B cell (primary cell): ENCODE results near the gene NT5DC4. TPM values are rescaled to one million over a fixed set of nuclear protein-coding genes. Genes with fewer than 3 reads are reported as not detected.

Source experiments
- ATAC-seq: fragments of 200-7000 bp; cut with Tn5 transposase; one replicate; pipeline ENCODE4 v1.10.0; 2021; ENCODE audit warnings: low read depth, mild to moderate bottlenecking, moderate number of reproducible peaks, moderate library complexity
- CTCF ChIA-PET: fragments of 350-600 bp; sonication (Branson Sonifier 250); formaldehyde crosslinking; loops from one replicate; lab custom pipeline; 2021; ENCODE audit warnings: antibody characterized with exemption, inconsistent platforms; lab: Charles Lee
- POLR2A ChIA-PET: fragments of 350-600 bp; sonication (Branson Sonifier 250); formaldehyde crosslinking; loops from one replicate; lab custom pipeline; 2021; ENCODE audit warnings: antibody characterized with exemption; lab: Charles Lee
- DNase-seq: peaks from one replicate; pipeline ENCODE4 v3.0.0; 2013
- H2AFZ ChIP-seq: 2 replicates; pipeline ENCODE4 v1.6.1; 2012; ENCODE audit warnings: mild to moderate bottlenecking, low read depth, low read length; ENCODE audit not compliant: insufficient read depth, poor library complexity, severe bottlenecking
- H3K27ac ChIP-seq, 2 donors: 1 replicate in 1 of 2; 2 replicates in 1 of 2; pipeline ENCODE4 v1.5.1; 2012 to 2013; ENCODE audit warnings: low read length in 2 of 2, mild to moderate bottlenecking in 2 of 2, moderate library complexity in 1 of 2
- H3K27me3 ChIP-seq, 4 experiments: fragments of 200-600 bp in 1 of 4; sonication (generic) in 1 of 4; replicated peaks in 1 of 4; 1 replicate in 2 of 4; 2 replicates in 2 of 4; pipeline versions ENCODE4 v1.6.1 to v1.7.0; 2013 to 2016; ENCODE audit warnings: low read length in 3 of 4, mild to moderate bottlenecking in 2 of 4, mixed read lengths in 1 of 4, moderate library complexity in 1 of 4; ENCODE audit not compliant: insufficient read depth in 4 of 4, control insufficient read depth in 3 of 4; ENCODE audit errors: control extremely low read depth in 1 of 4
- H3K36me3 ChIP-seq, 2 experiments: replicated peaks in 1 of 2; 1 replicate in 1 of 2; 2 replicates in 1 of 2; pipeline versions ENCODE4 v1.6.1 to v1.7.1; 2013; ENCODE audit warnings: low read length in 1 of 2; ENCODE audit not compliant: insufficient read depth in 2 of 2, control insufficient read depth in 1 of 2; ENCODE audit errors: control extremely low read depth in 1 of 2, extremely low read depth in 1 of 2
- H3K4me1 ChIP-seq, 2 donors: fragments of 200-600 bp in 1 of 2; sonication (generic) in 1 of 2; 1 replicate in 1 of 2; 2 replicates in 1 of 2; pipeline versions ENCODE4 v1.5.1 to v1.6.1; 2013 to 2017; ENCODE audit warnings: low read length in 2 of 2; ENCODE audit not compliant: control insufficient read depth in 2 of 2, insufficient read depth in 2 of 2
- H3K4me2 ChIP-seq: replicated peaks from 2 replicates; pipeline ENCODE3; 2012; ENCODE audit warnings: mild to moderate bottlenecking, low read depth, low read length; ENCODE audit not compliant: poor library complexity, severe bottlenecking
- H3K4me3 ChIP-seq, 5 experiments: fragments of 200-600 bp in 1 of 5; sonication (generic) in 1 of 5; 1 replicate in 3 of 5; 2 replicates in 2 of 5; pipeline versions ENCODE4 v1.5.1 to v1.7.0; 2011 to 2016; ENCODE audit warnings: low read length in 4 of 5, mild to moderate bottlenecking in 4 of 5, low read depth in 2 of 5, control low read depth in 1 of 5, moderate library complexity in 1 of 5; ENCODE audit not compliant: insufficient read depth in 1 of 5; ENCODE audit errors: control extremely low read depth in 1 of 5, extremely low read depth in 1 of 5
- H3K79me2 ChIP-seq: fragments of 200-600 bp; sonication (generic); one replicate; pipeline ENCODE4 v1.6.0; 2016; ENCODE audit warnings: low read length; ENCODE audit not compliant: control insufficient read depth, insufficient read depth
- H3K9ac ChIP-seq: fragments of 200-600 bp; sonication (generic); 2 replicates; pipeline ENCODE4 v1.6.1; 2017; ENCODE audit warnings: mild to moderate bottlenecking, low read length, moderate library complexity
- H3K9me3 ChIP-seq, 3 donors: one replicate each; pipeline versions ENCODE4 v1.6.1 to v1.7.1; 2013; ENCODE audit warnings: low read length in 2 of 3; ENCODE audit not compliant: control insufficient read depth in 2 of 3, insufficient read depth in 1 of 3; ENCODE audit errors: control extremely low read depth in 1 of 3
- H4K20me1 ChIP-seq: 2 replicates; pipeline ENCODE4 v1.6.0; 2012; ENCODE audit warnings: mild to moderate bottlenecking, low read length; ENCODE audit not compliant: insufficient read depth, control insufficient read depth, poor library complexity, severe bottlenecking
- H3K27ac Mint-ChIP-seq: one replicate; pipeline ENCODE4 v1.8.0; 2021; ENCODE audit warnings: mixed read lengths
- H3K27me3 Mint-ChIP-seq: one replicate; pipeline ENCODE4 v1.8.0; 2021; ENCODE audit warnings: mixed read lengths
- H3K4me1 Mint-ChIP-seq: one replicate; pipeline ENCODE4 v1.8.0; 2021; ENCODE audit warnings: mixed read lengths
- H3K4me3 Mint-ChIP-seq: one replicate; pipeline ENCODE4 v1.8.0; 2021; ENCODE audit warnings: mixed read lengths
- H3K9me3 Mint-ChIP-seq: one replicate; pipeline ENCODE4 v1.8.0; 2022; ENCODE audit warnings: mixed read lengths; ENCODE audit not compliant: insufficient read depth
- CTCF ChIP-seq: fragments of 200-600 bp; IDR thresholded peaks from one replicate; pipeline ENCODE4 v1.8.0; 2022; ENCODE audit warnings: antibody characterized with exemption, mild to moderate bottlenecking
- EZH2 ChIP-seq: IDR thresholded peaks from 2 replicates; pipeline ENCODE4 v1.6.1; 2012; ENCODE audit warnings: borderline replicate concordance, low read depth, mild to moderate bottlenecking, moderate library complexity, low read length; ENCODE audit not compliant: insufficient read depth, poor library complexity, severe bottlenecking
- WGBS: methylation state at CpG from one replicate; pipeline ENCODE4 v1.1.5; 2013; ENCODE audit warnings: missing lambda C conversion rate; ENCODE audit not compliant: insufficient coverage; 5-methylcytosine and 5-hydroxymethylcytosine counted together
- intact Hi-C: fragments of 100-400 bp; cut with micrococcal nuclease; formaldehyde crosslinking; loops from one replicate; pipeline ENCODE4 v1.10.0; 2022
- polyA plus RNA-seq: library from polyadenylated mRNA; depleted of rRNA; stranded (reverse); fragments of >200 nt; gene quantifications from 2 replicates; pipeline ENCODE4 v1.2.3, GENCODE V29; 2012
- total RNA-seq, 2 donors: library from RNA; stranded (reverse); fragments of 120-200 nt in 1 of 2; gene quantifications; 1 replicate in 1 of 2; 2 replicates in 1 of 2; pipeline versions ENCODE4 v1.2.3 to v1.2.4, GENCODE V29; 2013 to 2022

NT5DC4 gene
- total and polyA plus RNA-seq, 2 donors (not counting 1 experiment from before 2014, with no cell fraction given): 2.0 TPM; not detected in 1

GRCh38 chr2:112784199-112785189, 63.7 kb downstream of the NT5DC4 start, which contains the start of gene IL1A:
Gene IL1A, minus strand, starts transcription at chr2:112784493. Its CDS starts 723 bp downstream, at chr2:112783770.
- peak within 1 kb of the TSS; percentile 16 for H2AFZ ChIP-seq
- 49% methylated on average over 6 of the region's 13 CpGs for WGBS
- H3K36me3 ChIP-seq: no peaks in the 10 kb centered on the region
- H3K9me3 Mint-ChIP-seq: no peaks in the 10 kb centered on the region
- no peaks in the 10 kb centered on the region for H3K79me2 ChIP-seq
- H3K9me3 ChIP-seq: no peaks in the 10 kb centered on the region
- POLR2A ChIA-PET: interaction anchor here (0.6 kb wide), 1 partner anchor 1316 kb away, joined by 3 read pairs; no protein-coding TSS in a partner anchor
- no peak within 1 kb of the TSS for H3K27ac ChIP-seq
- H4K20me1 ChIP-seq: no peaks in the 10 kb centered on the region
- no peak within 1 kb of the TSS for H3K4me3 ChIP-seq
- CTCF ChIA-PET: interaction anchor here (1.3 to 1.4 kb wide), 3 partner anchors 11 to 34 kb away, joined by 3 to 4 read pairs (median 3); no protein-coding TSS in a partner anchor
- ATAC-seq (no peak), DNase-seq (peak; percentile 35)
- peak within 1 kb of the TSS; percentile 52 for H3K4me2 ChIP-seq
- peaks cover 37% of the 10 kb centered on the region for H3K4me1 Mint-ChIP-seq
- intact Hi-C loops: no loop called here
- no peaks in the 10 kb centered on the region for H3K27me3 Mint-ChIP-seq
- no peaks in the 10 kb centered on the region for H3K27me3 ChIP-seq
- peak within 1 kb of the TSS; percentile 55 for H3K4me3 Mint-ChIP-seq
- no peak within 1 kb of the TSS for H3K27ac Mint-ChIP-seq
- H3K4me1 ChIP-seq: peaks cover 20 to 26% of the 10 kb centered on the region in 2 donors
- no peak for TF ChIP-seq CTCF
- no peak for TF ChIP-seq EZH2
- no peak within 1 kb of the TSS for H3K9ac ChIP-seq

- Histone ChIP-seq H3K4me2 (no peak overlapping the region), H3K9ac (no peak overlapping the region), H3K4me3 (no peak overlapping the region), H3K36me3 (no peaks in the 10 kb centered on the region), H4K20me1 (no peaks in the 10 kb centered on the region), H3K27ac (no peak overlapping the region), H3K79me2 (no peaks in the 10 kb centered on the region), H2AFZ (no peak overlapping the region), H3K9me3 (no peaks in the 10 kb centered on the region), H3K27me3 (no peaks in the 10 kb centered on the region), H3K4me1 (peaks cover 10 to 15% of the 10 kb centered on the region in 2 donors)
- no peak for ATAC-seq
- TF ChIP-seq CTCF (no peak), EZH2 (no peak)
- DNase-seq: no peak
- Mint-ChIP-seq H3K4me1 (peaks cover 24% of the 10 kb centered on the region), H3K27me3 (no peaks in the 10 kb centered on the region), H3K4me3 (no peak overlapping the region), H3K27ac (no peak overlapping the region), H3K9me3 (no peaks in the 10 kb centered on the region)
- WGBS: 100% methylated on average over 1 of the region's 3 CpGs
- intact Hi-C loops: no loop called here
- ChIA-PET POLR2A (no interaction called here), CTCF (no interaction called here)
Observed at GRCh38 chr2:112787294-112787693, 66.5 kb downstream of the NT5DC4 start.
